Colon (tissue), 2 donors: ENCODE data around the gene KIRREL1.

Experiments
- FAIRE-seq: peaks from 2 replicates; lab custom pipeline; 2012; peaks lifted over from hg19 to GRCh38; lab: Jason Lieb, UNC
- donor health status: control.
- donor health status: control.

The KIRREL1 gene

DNA sequence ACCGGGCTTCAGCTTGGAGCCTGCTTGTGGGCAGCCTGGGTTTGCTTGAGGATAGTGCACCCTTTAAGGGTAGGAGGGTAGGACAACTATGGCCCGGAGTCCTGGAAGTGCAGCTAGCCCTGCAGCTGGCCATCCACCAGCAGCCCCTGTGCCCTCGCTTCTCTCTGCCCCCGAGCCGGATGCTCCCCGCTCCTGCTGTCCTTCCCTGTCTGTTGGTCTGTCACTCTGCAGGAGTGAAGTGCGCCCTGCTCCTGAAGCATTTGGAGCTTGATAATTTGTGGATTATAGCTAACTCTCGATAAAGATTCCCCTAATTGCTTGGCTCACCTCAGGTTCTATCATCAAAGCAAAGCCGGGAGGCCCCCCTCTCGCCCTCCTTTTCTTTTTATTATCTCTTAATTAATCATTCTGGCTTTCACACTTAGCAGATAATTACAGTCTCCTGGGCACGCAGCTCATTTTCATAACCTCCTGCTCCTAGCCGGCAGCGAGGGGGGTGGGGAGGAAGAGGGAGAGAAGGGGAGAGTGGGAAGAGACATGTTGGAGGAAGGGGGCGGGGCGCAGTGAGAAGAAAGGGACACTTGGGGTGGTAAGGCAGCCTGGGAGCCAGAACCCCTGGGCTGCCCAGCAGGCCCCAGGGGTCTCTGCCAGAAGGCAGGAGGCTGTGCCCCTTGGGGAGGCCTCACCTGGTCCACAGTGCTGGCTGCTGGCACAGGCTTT is 14.4 kb downstream of the KIRREL1 start:
- no peak for FAIRE-seq

DNA sequence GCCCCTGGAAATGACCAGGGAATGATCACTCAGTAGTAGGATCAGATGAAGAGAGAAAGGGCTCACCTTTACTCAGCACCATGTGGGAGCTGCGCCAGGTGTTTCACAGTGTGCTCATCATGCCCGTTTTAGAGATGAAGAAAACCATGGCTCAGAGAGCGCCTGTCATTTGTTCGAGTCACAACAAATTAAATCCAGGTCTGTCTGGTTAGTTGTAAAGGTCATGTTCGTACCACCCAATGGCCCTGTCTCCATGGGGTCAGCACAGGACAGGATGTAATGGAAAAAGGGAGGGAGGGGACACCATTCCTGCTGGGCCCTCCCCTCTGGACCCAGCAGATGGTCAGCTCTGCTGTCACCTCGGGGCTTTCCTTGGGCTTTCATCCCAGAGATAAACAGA is 15.2 kb downstream of the KIRREL1 start:
- FAIRE-seq: no peak

DNA sequence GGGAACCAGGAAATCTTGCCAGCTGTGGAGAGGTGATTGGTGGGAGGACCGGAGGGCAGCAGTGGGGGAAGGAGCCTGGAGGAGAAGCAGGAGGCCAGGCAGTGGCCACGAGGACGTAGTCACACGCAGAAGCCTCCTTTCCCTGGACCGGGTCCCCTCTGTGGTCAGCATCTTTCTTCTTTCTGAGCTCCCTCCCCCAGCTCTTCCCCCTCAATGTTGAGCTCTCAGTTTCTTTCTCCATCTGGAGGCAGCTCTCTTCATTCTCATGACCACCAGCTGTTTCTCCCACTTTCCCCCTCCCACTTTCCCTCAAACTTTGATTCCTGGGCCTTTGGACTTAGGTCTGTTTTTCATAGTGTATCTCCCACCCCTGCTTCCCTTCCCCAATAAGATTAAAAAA is 18.3 kb downstream of the KIRREL1 start:
- no peak for FAIRE-seq

DNA sequence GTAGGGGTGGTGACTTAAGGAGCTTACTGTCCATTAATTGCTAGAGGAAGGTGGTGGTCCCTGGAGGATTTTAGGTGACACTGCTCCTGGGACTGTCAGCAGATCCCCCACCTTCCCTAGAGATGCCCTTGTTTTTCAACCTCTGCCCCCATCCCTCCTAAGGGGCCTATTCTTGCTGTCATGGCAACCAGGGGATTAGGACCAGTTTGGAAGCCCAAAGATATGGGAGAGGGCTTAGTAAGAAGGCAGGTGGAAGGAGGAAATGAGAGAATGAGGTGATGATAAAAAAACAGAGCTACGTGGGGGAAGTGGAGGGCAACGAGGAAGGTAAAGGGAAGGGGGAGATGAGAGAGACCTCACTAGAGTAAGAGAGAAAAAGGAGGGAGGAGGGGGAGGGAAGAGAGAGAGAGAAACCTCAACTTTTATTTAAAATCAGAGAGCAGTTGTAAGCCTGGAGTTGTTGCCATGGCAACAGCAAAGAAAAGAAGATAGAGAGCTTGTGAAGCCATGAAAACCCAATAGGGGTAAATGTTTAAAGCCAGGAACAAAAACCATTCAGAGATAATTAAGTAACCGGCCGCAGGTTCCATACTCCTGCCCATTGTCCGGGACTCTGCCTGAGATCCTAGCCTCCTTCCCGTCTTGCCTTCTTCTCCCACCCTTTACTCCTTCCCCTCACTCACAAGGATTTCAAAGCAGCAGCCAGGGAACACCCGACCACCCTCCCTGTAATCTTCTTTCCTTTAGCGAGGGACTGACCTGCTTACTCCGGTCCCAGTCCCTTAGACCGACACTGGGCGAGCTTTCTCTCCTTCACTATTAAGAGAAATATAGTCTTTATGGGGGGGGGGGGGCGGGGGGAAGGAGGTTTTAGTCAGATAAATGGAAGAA is 20.6 kb downstream of the KIRREL1 start:
- FAIRE-seq: no peak

DNA sequence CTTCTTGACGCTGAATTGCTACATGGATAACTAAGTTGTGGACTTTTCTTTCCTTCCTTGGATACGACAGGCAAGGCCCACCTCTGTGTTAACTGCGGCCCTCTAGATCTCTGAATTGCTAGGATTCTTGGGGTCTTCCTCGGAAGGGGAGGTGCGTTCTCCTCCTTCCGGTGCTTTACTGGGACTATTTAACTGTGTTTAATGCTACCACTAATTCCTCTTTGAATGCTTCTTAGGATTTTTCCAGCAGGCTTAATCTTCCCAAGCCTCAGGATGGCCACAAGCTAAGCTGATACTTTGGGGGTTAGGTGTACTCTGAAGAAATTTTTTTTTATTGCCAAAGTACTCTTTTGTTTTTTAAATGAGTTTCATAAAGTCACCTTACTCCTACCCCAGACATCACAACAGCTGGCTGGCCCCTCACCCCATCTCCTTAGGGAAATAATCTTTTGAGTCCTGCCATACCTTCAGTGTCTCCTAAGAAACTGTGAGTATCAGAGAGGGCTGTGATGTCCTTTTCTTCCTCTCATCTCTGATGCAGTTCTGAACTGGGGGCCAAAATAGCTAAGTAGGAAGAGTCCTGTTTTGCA is 21.4 kb downstream of the KIRREL1 start:
- FAIRE-seq: no peak

DNA sequence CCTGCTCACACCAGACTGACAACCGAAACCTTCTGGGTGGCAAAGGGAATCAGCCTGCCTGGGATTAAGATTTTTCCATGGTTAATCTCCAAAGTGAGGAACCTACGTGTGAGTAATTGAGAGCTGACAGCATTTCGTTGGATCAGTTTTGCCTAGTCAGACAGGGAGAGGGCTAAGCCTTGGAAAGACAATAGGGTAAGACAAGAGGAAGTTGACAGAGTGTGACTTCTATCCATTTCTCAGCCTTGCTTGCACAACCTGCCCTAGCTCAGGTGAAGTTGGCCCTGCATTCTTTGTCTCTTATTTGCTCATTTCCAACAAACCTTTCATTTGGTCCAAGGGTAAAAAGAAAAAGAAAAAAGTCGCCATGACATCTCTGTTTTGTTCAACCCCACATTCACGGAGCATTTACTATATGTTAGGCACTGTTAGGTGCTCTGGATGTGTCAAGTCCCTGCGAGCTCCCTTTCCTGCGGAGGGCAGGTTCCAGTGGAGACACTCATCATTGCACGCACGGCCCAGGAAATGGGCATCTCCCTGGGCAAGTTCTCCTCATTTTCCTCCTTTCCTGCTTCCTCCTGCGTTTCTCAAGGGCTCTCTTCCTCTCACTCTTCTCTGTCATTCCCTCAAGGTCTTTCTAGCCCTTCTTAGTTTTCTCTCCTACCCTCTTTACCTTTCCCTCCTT is 23.3 kb downstream of the KIRREL1 start:
- no peak for FAIRE-seq

DNA sequence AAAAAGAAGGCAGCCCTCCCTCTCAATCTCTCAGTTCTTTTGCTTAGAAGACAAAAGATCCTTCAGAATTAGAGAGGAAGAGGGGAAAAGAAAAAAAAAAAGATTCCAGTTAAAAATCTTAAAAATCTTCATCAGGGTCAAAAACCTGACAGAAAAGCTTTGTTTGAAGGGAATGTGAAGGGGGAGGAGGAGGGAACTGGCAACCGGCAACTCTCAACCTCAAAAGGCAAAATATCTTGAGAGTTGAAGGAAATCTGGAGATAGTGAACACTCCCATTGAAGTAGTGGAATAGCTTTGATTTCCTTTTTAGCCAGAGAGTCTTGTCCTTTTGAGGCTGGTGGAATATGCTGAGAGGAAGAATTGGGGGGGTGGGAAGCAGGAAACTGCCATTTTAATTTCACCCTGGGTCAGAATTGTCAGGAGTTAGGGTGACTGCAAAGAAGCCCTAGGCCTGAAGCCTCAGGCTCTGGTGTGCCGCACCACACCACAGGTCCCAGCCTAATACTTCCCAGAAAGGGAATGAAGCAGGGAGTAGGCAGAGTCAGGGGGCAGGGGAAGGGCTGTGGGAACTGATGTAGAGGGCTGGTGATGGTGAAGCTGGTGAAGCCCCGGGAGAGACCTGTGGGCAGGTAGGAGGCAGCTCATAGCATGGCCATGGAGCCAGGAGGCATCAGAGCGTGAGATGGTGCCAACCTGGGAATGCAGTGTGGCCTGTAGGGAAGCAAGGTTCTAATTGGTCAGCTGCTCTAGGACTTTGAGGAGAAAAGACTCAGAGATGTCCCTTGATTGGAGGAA is 24.6 kb downstream of the KIRREL1 start:
- no peak for FAIRE-seq

DNA sequence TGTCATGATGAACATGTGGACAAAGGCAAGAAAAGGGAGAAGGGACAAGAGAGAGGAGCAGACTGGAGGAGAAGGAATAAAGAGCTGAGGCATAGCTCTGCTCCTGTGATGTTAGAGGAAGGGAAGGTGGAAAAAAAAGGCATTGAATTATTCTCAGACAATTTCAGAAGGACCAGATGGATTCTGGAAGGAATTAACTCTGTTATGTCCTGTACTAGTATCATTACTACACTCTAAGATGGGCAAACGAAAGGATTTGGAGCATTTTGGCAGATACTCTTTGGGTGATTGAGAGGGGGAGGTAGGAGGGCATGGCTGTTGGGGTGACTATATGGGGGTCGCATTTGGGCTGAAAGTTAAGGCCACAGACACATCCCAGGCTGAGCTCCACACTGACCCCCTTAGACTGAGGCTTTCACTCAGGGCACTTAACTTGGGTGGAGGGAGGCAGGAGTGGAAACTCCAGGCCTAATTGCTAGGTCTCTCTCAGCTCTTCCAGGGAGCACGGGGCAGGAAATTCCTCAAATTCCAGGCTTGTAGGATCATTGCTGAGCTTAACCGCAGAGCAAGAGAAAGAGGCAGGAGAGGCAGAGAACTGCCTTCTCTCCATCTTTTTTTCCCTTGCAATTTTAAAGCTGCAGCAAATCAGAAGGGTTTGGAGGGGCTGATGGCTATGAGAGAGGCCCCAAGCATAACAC is 25.9 kb downstream of the KIRREL1 start:
- no peak for FAIRE-seq

DNA sequence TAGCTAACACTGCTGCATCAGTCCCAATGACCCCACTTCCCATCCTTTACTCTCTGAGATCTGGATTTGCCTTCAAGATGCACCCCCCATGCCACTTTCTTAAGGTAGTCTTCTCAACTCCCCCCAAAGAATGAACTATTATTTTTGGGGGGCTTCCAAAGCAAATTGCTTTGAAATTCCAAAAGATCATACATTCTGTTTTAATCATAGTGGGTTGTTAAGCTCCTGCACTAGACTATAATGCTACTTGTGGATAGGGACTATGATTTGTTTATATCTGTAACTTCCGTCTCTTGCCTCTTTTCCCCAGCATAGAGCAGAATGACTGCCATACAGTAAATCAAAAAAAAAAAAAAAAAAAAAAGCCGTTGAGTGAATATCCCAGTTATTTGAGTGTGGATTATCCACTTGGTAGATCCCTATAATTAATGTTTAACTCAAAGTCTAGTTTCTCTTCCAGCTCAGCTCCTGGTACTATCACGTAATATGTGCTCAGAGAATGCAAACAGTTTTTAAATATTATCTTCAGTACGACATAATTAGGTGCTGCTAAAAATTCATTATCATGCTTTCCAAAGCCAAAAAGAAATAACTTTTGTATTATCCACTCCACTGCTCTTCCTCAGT is 26.9 kb downstream of the KIRREL1 start:
- no peak for FAIRE-seq

DNA sequence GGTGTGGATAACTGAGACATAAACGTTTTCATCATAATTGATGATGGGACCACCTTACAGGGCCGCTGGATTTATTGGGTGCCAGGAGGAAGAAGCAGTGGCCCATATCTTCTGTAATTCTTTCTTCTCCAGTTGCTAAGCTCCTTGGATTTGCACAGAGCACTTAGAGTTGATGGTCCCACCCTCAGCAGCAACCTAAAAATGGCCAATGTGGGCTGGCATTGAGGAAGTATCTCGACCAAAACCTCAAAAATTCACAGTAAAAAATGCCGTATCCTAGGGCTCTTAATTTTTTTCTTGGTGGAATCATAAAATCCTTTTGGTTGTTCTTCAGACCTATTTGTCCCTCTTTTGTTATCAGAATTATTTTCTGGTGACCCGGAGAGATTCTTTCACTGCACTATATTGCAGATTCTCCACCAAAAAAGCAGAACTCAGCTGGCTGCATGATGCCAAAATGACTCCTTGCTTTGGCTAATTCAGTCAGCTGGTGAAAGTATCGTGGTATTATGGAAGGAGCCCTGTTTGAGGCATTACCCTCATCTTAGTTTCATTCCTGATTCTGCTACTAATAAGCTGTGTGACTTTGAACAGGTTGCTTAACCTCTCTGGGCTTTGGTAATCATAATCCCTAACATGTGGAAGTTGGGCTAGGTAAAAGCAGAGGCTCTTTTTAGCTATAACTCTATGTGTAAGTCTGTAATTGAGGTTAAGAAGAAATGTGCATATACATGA is 27.6 kb downstream of the KIRREL1 start:
- no peak for FAIRE-seq

DNA sequence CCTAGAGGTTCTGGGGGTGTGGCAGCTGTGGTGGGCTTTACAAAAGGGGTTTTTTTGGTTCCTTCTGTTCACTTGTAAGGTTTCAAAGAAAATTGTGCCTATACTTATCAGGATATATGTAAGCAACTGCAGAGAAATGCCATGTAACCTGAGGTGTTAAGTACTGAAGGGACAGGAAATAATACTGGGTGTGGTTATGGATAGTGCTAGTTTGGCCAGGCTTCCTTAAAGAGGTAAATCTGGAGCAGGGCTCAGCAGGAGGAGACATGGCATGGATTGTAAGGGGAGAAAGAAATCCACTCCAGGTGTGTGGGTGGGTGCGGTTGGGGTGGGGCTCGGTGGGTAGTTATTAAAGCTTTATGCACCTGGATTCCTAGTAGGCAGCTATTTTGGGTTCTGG is 28.3 kb downstream of the KIRREL1 start:
- no peak for FAIRE-seq

DNA sequence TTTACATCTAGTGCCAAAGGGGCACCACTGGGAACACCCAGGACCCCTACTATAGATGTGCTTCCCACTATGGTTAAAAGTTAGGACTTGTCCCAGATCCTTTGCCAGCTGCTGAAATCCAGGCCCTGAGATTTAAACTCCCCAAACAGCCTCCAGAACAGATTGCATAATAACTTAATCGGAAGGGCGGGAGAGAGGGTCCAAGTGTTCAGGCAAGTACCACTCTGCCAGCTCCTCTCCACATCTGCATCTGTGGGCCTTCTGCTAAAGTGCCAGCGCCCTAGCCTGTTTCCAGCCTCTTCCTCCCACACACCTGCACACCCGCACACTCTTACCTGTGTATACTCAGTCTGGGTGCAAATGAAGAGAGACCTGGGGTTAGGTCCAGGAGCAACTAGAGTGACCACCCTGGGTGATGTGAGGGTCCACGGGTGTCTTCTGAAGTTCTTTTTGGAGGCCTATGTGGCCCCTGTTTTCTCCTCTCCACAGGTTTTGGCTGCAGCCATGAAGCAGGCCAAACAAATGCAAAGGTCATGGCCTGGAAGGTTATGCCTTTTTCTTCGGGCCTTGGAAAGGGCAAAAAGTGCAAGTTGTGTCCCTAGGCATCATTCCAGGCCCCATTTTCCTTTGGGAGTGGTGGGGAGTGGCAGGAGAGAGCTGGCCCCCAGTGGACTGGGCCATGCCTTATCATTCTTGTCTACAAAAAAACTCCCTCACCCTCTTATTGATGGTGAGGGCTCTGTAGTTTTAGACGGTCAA is 29.3 kb downstream of the KIRREL1 start:
- no peak for FAIRE-seq

DNA sequence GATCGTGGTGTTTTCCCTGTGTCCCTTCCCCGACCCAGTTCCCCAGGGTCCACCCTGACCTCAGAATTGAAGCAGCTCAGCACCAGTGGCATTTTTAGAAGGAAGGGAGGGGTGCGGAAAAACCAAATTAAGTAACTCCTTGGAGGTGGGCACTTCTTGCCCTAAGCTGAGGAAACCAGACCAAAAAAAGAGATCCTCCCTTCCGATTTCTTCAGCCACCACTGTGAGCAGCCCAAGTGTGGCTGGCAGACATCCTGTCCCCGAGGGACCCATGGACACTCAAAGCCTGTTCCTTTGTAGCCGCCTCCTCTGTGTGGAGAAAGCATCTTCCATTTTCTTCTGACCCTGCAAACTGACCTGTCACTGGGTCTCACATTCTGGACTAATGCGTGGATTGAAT is 31.3 kb downstream of the KIRREL1 start:
- FAIRE-seq: no peak

DNA sequence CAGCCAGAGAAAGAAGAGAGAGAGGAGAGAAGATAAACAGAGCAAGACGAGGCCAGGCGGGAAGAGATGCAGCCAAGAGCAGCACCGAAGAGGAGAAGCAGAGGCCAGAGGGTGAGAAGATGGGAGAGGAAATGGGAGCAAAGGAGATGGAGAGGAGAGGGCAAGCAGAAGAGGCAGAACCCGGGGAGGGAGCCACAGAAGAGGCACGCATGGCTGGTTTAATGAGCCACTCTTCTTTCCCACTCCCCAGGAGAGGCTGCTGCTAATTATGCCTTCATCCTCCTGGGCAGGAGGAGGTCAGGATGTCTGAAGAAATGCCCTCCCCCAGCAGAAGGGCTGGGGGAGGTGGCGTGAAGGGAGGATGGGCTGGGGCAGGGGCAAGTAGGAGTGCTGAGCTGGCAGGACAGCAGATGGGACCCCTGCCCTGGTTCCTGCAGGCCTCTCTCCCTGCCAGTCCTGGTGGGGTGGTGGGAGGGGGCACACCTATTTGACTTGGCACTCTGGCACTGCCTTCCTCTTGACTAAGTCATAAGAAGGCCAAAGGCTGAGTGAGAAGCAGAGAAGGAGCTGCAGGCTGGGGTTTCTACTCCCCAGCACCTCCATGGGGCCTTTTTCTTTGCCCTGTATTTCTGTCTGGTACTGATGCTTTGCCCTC is 32.3 kb downstream of the KIRREL1 start:
- FAIRE-seq: no peak

DNA sequence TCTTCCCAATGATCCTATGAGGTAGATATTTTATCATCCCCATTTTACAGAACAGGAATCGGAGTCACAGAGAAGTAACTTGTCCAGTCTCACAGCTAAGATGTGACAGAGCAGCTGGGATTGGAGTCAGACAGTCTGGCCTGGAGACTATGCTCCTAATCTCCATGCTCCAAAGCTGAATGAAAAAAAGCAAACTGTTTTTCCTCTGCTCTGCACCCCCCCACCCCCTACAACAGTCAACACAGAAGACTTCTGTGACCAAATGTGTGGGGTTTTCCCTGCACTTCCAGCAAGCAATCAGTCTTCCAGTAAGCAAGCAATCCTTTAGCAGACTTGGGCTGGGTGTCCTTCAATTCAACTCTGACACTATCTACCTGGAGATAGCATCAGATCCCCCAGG is 33.2 kb downstream of the KIRREL1 start:
- FAIRE-seq: no peak

DNA sequence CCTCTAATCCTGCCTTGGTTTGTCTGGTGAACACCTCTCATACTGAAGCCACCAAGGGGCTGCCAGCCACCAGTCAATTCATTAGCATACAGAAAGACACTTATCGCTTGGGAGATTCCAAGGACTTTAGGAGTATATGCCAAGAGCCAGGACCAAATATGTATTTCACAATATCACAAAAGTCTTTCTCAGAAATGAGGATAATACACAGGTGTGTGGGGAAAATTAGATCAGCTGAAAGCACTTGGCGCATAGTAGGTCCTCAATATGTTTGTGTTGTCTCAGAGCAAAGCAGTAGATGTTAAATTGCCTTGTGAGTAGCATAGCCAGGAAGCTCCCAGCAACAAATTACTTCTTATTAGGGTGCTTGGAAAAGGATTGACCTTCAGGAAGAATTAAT is 34.1 kb downstream of the KIRREL1 start:
- FAIRE-seq: no peak

DNA sequence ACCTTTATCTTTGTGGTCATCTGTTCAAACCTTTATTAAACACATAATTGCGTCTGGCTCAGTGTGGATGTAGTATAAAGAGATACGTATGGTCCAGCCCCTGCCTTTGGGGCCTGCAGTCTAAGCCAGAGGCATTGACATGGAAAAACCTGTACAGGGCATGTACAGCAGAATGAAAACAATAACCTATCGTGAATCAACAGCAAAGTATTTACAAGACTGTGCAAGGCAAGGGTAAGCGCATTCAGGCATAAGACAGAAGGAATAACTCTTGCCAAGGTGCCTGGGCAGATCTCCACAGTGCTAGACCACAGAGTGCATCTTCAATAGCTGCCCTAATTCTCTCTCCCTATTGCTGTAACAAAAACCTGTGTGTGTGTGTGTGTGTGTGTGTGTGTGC is 35.5 kb downstream of the KIRREL1 start:
- no peak for FAIRE-seq

DNA sequence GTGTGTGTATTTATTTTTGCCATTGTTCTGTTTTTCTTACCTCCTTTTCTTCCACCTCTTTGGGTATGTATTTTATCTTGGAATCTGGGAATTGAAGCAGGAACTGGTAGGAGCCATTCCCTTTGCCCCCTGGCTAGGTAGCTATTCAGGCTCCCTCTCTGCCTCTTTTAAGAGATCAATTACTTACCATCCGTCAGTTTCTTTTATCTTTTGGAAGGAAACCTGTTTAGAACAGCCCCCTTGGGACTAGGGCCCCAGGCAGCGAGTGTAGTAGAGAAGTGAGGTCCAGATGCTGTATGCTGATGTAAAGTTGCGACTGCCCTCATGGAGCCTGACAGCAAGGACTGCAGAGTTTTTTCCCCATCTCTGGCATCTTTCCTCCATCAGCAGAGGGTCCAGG is 41.6 kb downstream of the KIRREL1 start:
- no peak for FAIRE-seq
